GM18505 (cell line): Measurements from ENCODE around the gene FANCD2.
"Not testable (repeated sequence)": the region's sequence is repeated elsewhere in the genome, so short reads cannot be mapped to it uniquely, and the experiment has no call there.

Source experiments
- ATAC-seq: cut with Tn5 transposase; IDR thresholded peaks from one replicate; pipeline ENCODE4 v1.9.1; 2021; ENCODE audit not compliant: unreplicated experiment
- POLR2A ChIP-seq: IDR thresholded peaks from 4 replicates; pipeline ENCODE4 v1.6.1; 2011; ENCODE audit warnings: borderline replicate concordance; ENCODE audit not compliant: insufficient read depth, insufficient read length; ENCODE audit errors: extremely low read depth

The FANCD2 gene

DNA sequence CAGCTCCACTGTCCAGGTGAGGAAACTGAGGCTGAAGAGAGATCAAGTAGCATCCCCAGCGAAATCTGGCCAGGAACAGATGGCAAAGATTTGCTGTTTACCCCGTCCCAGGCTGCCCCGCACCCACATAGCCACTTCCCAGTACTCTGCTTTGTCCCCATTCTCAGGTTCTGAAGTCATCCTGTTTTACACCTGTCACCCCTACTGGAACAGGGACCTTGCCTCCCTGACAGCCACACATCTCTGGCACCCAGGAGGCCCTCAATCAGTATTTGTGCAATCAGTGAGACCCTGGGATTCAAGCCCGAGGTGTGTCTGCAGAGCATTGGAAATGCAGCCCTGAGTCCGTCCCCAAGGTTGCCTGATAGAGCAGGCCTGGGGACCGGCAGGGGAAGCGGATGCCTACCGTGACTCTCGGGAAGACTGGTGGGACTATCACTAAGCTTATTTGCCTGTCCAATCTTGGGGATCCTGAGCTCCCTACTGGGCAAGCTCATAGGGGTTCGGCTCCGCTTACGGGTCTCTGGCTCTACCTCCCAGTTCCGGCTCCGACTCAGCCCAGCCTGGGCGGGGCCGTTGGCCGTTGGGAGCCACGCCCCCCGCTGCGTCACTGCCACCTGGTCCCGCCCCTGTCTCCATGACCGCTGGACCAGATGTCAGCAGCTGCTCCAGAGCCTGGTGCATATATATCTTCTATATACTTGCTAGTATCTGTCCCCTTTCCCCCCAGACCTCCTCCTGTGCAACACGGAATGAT lies 17.5 kb upstream of the FANCD2 start:
- peak; percentile 56 for ATAC-seq
- TF ChIP-seq POLR2A = no peak

DNA sequence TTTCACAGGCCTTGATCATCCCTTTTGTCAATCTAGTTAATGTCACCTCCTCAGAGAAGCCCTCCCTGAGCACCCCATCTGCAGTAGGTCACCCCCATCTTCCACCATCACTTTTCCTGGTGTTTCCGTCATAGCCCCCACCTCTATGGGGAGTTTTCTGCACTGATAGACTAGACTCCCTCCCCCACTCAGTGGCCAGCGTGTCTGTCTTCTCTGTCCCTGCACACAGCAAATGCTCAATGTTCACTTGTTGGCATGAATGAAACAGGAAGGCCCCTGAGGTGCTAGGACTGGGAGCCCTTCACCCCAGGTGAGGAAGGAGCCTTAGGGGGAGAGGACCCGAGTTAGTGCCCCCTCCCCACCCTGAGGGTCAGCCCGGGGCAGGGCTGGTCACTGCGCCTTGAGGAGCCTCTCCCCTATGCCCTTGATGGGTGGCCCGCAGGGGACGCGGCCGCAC lies 15.8 kb upstream of the FANCD2 start:
- no peak for ATAC-seq
- TF ChIP-seq POLR2A = no peak

DNA sequence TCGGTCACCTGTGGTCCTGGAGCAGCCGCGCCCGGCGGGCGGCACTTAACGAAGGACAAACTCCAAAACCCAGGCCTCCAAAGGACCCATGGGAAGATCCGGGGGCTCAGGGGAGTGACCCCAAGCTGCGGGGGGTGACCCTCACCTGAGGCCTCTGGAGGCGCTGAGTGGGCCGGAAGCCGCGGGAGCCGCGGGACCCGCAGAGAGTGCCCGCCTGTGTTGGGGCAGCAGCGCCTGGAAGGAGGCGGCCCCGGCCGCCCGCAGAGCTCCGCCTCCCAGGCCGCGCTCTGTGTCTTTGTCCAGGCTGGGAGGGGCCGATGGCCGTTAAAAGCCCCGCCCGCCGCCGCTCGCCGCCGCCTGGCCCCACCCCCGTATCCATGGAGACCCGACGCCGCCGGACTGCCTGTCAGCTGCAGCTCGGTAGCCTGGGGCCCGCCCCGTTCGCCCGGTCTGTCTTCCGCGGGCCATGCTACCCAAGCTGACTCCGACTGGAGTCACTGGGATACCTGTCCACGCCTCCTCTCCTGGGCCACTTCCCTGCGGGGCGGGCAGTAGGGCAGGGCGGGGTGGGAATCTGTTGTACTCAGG lies 15.3 kb upstream of the FANCD2 start:
- TF ChIP-seq POLR2A = no peak
- peak; percentile 92 for ATAC-seq

DNA sequence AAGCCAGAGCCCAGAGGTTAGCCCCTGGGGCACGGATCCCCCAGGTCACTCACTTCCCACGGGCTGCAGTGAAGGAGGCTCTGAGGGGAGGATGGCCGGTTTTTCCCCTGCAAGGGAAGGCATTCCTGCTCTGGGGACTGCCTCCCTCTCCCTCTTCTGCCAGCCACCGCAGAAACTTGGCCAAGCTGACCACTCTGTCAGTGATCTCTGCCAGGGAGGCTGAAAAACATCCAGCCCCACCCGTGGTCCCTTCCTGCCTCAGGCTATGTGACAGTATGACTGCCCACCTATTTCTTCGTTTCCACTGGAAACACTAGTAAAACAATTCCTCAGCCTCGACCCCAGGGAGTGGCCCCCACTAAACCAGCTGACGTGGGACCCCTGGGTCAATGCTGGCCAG lies 14.6 kb upstream of the FANCD2 start:
- no peak for TF ChIP-seq POLR2A
- no peak for ATAC-seq

DNA sequence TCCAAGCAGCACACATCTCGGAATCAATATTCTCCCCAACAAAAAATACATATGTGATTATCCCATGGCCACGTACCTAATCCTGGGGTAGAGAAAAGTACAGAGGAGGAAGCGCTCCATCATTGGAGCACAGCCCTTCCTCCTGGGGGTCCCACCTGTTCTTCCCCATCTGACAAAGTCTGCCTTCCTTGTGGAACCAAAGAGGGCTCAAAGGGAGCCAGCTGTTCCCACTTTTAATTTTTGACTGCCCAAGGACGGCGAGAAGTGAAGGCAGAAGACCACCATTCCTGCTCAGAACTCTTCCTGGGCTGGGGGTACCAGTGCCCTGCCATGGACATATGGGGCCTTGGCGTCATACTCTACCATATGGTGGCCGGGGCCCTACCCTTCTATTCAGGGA lies 14.1 kb upstream of the FANCD2 start:
- no peak for TF ChIP-seq POLR2A
- ATAC-seq = no peak

DNA sequence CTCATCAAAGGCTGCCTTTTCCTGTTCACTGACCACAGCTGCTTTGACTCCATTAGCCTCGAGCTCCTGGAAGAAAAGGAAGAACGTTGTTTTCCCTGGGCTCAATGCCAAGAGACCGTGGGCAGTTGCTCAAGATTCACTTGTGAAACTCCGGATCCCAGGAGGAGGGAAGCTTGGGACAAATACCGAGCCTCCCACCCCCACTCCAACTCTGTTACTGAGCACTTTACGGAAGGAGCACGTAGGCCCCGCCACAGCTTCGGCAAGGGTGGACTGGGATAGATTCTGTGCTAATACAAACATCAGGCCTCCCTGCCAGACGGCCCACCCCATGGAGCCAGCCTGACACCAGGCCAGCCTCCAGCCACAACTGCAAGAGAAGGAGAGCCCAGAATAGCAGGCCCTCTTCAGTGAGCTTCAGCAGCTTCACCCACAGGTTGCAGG lies 10.8 kb upstream of the FANCD2 start:
- no peak for ATAC-seq
- no peak for TF ChIP-seq POLR2A

DNA sequence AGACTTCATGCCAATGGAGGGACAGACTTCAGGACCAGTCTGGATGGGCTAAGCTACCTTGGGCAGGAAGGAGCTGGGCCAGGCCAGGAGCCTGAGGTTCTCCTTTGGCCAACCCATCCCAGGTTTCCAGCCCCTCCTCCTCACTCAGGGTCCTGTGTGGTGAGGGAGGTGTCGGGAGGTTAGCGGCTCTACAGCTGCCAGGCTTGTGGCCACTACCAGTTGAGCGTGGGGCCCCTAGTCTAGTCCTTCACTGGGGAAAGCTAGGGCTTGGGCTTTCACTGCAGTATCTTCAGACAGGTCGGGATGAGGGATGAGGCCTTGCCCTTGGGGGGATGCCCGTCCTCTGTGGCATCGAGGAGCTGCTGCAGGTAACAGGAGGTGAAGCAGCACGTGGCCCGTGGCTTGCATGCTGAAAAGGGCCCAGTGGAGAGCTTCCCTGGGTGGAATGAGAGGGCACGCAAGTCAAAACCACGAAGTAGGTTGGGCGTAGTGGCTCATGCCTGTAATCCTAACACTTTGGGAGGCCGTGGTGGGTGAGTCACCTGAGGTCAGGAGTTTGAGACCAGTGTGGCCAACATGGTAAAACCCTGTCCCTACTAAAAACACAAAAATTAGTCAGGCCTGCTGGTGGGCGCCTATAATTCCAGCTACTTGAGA lies 8.5 kb upstream of the FANCD2 start:
- no peak for TF ChIP-seq POLR2A
- ATAC-seq = no peak

DNA sequence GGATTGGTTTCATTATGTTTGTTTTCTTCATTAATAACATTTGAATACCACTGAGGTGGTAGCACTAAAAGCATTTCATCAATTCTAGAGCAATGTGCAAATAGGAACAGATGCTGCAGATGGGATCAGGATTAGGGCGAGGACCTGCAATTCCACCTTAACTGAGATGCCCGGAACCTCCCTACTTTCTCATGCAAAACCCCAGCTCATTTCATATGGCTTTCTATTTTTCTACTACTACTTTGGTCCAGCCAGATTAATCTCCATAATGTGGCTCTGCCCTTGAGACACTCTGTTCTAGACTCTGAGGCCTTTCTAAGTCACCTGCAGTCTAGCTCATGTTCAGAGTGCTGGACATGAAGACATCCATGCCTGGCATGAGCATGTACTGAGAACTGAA lies 7.4 kb upstream of the FANCD2 start:
- ATAC-seq = not testable (repeated sequence)

DNA sequence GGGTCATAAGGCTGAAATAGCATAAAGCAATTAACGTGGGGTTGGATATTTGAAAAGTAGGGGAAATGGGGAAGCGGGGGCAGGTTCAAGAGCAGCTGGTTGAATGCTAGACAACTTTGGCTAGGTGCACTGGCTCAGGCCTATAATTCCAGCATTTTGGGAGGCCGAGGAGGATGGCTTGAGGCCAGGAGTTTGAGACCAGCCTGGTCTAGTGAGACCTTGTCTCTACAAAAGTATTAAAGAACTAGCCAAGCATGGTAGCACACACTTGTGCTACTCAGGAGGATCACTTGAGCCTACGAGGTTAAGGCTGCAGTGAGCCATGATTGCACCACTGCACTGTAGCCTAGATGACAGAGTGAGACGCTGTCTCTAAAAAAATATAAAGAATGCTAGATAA lies 6.9 kb upstream of the FANCD2 start:
- ATAC-seq = no peak
- TF ChIP-seq POLR2A = no peak

DNA sequence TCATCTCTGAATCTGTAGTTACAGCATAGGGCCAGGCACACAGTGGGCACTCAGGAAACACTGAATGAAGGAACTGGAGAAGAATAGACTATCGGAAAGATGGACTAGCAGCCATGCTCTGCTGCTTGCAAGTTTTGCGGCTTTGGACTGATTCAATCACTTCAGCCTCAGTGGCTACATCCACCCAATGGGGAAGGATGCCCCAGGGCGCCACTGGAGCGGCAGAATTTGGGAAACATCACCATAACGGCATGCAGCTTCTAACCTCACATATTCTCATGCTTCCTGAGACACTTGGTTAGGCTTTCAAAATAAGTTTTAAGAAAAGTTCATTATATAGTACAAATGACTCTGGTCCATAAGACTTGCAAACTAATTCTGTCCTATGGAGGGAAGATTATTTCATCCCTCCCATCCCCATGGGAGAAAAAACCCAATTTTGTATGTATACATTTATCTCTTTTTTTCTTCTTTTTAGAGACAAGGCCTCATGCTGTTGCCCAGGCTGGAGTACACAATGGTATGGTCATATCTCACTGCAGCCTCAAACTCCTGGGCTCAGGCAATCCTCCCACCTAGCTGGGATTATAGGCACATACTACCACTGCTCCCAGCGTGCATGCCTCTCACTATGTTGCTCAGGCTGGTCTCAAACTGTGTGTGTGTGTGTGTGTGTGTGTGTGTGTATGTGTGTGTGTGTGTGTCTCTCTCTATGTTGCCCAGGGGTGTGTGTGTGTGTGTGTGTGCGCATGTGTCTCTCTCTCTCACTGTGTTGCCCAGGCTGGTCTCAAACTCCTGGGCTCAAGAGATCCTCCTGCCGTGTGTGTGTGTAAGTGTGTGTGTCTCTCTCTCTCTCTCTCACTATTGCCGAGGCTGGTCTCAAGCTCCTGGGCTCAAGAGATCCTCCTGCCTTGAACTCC lies 4.1 kb upstream of the FANCD2 start:
- TF ChIP-seq POLR2A = no peak
- no peak for ATAC-seq

DNA sequence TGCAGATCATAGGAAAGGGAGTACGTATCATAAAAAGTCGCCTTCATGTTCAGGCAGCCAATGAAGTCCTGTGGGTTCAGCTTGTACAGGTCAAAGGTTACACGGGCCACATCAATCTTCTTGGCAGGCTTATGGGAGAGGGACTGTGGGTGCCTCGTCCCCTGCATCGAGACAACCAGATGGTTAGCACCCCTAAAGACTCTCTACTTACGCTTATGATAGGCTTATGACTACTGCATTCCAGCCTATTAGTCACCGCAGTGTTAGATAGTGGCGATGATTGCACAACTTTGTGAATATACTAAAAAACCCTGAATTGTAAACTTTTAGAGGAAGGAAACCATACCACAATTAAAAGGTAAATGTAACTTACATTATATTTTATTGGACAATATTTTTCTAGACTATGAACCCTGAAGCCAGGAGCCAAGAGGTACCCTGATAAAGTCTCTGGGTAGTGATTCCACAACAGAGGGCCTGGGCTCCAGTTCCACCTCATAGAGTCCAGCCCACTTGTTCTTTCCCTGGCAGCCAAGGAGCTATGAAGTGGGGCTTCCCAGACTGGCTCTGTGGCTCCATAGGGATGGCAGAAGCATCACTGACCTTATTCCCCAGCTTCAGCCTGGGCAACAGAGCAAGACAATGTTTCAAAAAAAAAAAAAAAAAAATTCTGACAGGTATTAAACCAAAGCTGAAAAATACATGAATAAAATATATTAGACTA lies 2.5 kb upstream of the FANCD2 start:
- no peak for ATAC-seq
- TF ChIP-seq POLR2A = no peak

DNA sequence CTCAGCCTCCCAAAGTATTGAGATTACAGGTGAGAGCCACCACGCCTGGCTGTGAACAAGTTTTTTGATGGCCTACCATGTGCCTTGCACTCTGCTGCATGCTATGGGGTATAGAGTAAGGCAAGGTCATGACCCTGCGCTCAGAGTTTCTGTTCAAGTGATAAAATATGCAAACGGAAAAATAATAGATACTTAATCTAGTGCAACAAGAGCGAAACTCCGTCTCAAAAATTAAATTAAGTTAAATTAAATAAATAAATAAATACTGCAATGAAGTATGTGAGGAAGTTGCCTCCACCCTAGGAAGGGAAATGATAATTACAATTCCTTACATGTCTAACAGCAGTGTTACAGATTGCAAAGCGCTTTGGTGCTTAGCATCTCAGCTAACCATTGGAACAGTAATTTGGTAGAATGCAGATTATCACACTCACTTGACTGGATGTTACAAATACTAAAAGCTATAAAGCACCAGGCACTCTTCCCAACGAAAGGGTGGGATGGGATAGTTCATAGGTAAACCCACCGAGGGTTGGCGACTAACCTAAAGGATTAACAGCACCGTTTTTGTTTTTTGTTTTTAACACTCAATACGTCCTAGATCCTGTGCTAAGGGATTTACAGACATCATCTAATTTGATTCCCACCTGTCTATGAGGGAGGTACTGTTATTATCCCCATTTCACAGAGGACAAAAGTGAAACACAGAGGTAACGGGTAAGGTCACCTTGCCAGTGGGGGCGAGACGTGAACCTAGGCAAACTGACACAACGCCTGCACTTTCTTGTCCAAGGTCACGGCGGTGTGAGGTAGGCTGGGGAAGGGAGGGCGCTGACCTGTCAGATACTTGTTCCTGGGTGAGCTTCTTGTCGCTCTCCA lies 793 bp upstream of the FANCD2 start:
- no peak for TF ChIP-seq POLR2A
- no peak for ATAC-seq
